Measurements from ENCODE around the gene ADGRF5.

Gene ADGRF5

DNA sequence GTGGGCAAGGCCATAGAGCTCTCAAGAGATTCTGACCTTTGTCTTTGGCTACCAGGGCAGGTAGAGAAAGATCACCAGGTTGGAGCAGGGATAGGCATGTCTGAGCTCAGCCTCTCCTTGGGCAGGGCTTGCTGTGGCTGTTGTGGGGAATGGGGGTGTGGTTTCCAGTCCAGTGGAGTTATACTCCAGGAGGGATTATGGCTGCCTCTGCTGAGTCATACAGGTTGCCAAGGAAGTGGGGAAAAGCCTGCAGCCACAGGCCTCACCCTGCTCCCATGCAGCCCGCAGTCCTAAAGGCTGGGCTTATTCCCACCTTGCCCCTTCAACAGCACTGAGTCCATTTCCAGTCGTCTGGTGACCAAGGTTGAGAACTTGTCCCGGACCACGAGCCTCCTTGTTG lies 106.6 kb downstream of the ADGRF5 start:
- no peak for DNase-seq (ENCODE audit: low spot score)

- DNase-seq (ENCODE audit: low spot score), result no peak
Measured at GRCh38 chr6:46808806-46809205, 112.9 kb downstream of the ADGRF5 start.
